HepG2 (cell line): Measurements from ENCODE around the gene LIPC. TPM values are rescaled to one million over a fixed set of nuclear protein-coding genes. Genes with fewer than 3 reads are reported as not detected.

Experiments used
- ATAC-seq: fragments of 200-7000 bp; cut with Tn5 transposase; 3 replicates; pipeline ENCODE4 v1.9.1; 2020; ENCODE audit warnings: mild to moderate bottlenecking, moderate library complexity
- BruUV-seq: library from RNA; stranded (reverse); fragments of 400-500 nt; replicated peaks from 2 replicates; lab custom pipeline; 2021; lab: Mats Ljungman, UMichigan
- CTCF ChIA-PET: fragments of 300-600 bp; formaldehyde crosslinking; extraction: SDS; loops from one replicate; lab custom pipeline; 2021; ENCODE audit warnings: low total read pairs, inconsistent platforms, low intra/inter-chr PET ratio; lab: Yijun Ruan, JAX
- POLR2A ChIA-PET: fragments of 350-600 bp; sonication (Branson Sonifier 250); formaldehyde crosslinking; loops from one replicate; lab custom pipeline; 2020; ENCODE audit warnings: antibody characterized with exemption, inconsistent platforms; lab: Yijun Ruan, JAX
- DNase-seq: peaks from one replicate; pipeline ENCODE4 v3.0.0-alpha.2; 2015; ENCODE audit warnings: low spot score
- FAIRE-seq: peaks from 3 replicates; lab custom pipeline; 2011; peaks lifted over from hg19 to GRCh38; lab: Jason Lieb, UNC
- H2AFZ ChIP-seq: one replicate; pipeline ENCODE4 v1.6.1; 2011; ENCODE audit warnings: low read length, inconsistent platforms
- H3K27ac ChIP-seq: fragments of 300-600 bp; 3 replicates; pipeline ENCODE4 v1.8.0; 2011; ENCODE audit warnings: mixed run types, mild to moderate bottlenecking, mixed read lengths, low read length, inconsistent platforms; ENCODE audit not compliant: insufficient read depth; ENCODE audit errors: extremely low read length
- H3K27me3 ChIP-seq, 2 experiments: fragments of 200-600 bp in 1 of 2; 2 replicates in 1 of 2; 3 replicates in 1 of 2; pipeline versions ENCODE4 v1.6.0 to v1.8.0; 2011; ENCODE audit warnings: low read length in 2 of 2, mild to moderate bottlenecking in 2 of 2, moderate library complexity in 2 of 2, inconsistent platforms in 1 of 2; ENCODE audit not compliant: insufficient read depth in 2 of 2, control insufficient read depth in 1 of 2
- H3K36me3 ChIP-seq, 2 experiments: fragments of 200-600 bp in 1 of 2; replicated peaks in 1 of 2; 2 replicates in 1 of 2; 3 replicates in 1 of 2; pipeline versions ENCODE4 v1.5.1 to v1.8.0; 2011; ENCODE audit warnings: low read length in 2 of 2, inconsistent platforms in 1 of 2; ENCODE audit not compliant: insufficient read depth in 2 of 2, control insufficient read depth in 1 of 2
- H3K4me1 ChIP-seq: 2 replicates; pipeline ENCODE4 v1.5.1; 2012; ENCODE audit warnings: low read length, inconsistent platforms; ENCODE audit not compliant: insufficient read depth
- H3K4me2 ChIP-seq: 2 replicates; pipeline ENCODE4 v1.6.0; 2011; ENCODE audit warnings: low read depth, low read length, inconsistent platforms
- H3K4me3 ChIP-seq, 3 experiments: fragments of 200-600 bp in 1 of 3; sonication (generic), shearing (Covaris generic) in 1 of 3; replicated peaks in 1 of 3; 2 replicates each; pipeline ENCODE4 v1.5.1; 2011 to 2016; ENCODE audit warnings: low read length in 3 of 3, inconsistent platforms in 2 of 3, low read depth in 2 of 3, mild to moderate bottlenecking in 2 of 3, control low read depth in 1 of 3, mixed read lengths in 1 of 3; ENCODE audit not compliant: insufficient read depth in 1 of 3
- H3K79me2 ChIP-seq: one replicate; pipeline ENCODE4 v1.6.1; 2011; ENCODE audit warnings: low read length, inconsistent platforms; ENCODE audit not compliant: insufficient read depth
- H3K9ac ChIP-seq: 2 replicates; pipeline ENCODE4 v1.6.0; 2011; ENCODE audit warnings: mild to moderate bottlenecking, low read depth, low read length, inconsistent platforms; ENCODE audit not compliant: insufficient read depth
- H3K9me3 ChIP-seq: 2 replicates; pipeline ENCODE4 v1.5.1; 2012; ENCODE audit warnings: mild to moderate bottlenecking, low read length
- H4K20me1 ChIP-seq: 2 replicates; pipeline ENCODE4 v1.6.0; 2011; ENCODE audit warnings: inconsistent platforms, mild to moderate bottlenecking, low read length, moderate library complexity; ENCODE audit not compliant: insufficient read depth
- CBX5 ChIP-seq: sonication (generic); formaldehyde crosslinking; IDR thresholded peaks from 2 replicates; pipeline ENCODE4 v1.4.0; 2020; ENCODE audit warnings: missing genetic modification reagents, borderline replicate concordance
- JDP2 ChIP-seq: sonication (generic); formaldehyde crosslinking; IDR thresholded peaks from 2 replicates; pipeline ENCODE4 v1.8.1; 2022; ENCODE audit warnings: missing genetic modification reagents, borderline replicate concordance
- MAF1 ChIP-seq: sonication (generic); formaldehyde crosslinking; IDR thresholded peaks from 2 replicates; pipeline ENCODE4 v1.5.0; 2020; ENCODE audit warnings: missing genetic modification reagents, borderline replicate concordance
- NFRKB ChIP-seq: fragments of 450-650 bp; IDR thresholded peaks from 2 replicates; pipeline ENCODE4 v1.6.1; 2017
- PHB2 ChIP-seq: fragments of 450-650 bp; IDR thresholded peaks from 2 replicates; pipeline ENCODE4 v1.6.1; 2018; ENCODE audit not compliant: partially characterized antibody
- ZNF296 ChIP-seq: sonication (generic); formaldehyde crosslinking; conservative IDR thresholded peaks from 2 replicates; pipeline ENCODE4 v1.5.0; 2020; ENCODE audit warnings: mild to moderate bottlenecking, missing genetic modification reagents
- ZNF441 ChIP-seq: sonication (generic); formaldehyde crosslinking; IDR thresholded peaks from 2 replicates; pipeline ENCODE4 v1.7.0; 2021; ENCODE audit warnings: missing genetic modification reagents, borderline replicate concordance
- ZNF7 ChIP-seq: IDR thresholded peaks from 2 replicates; pipeline ENCODE4 v1.6.1; 2016; ENCODE audit warnings: missing biosample characterization, missing genetic modification reagents
- WGBS: methylation state at CpG from one replicate; pipeline ENCODE4 v1.1.6; 2017; ENCODE audit warnings: low lambda C conversion rate; 5-methylcytosine and 5-hydroxymethylcytosine counted together
- in situ Hi-C: cut with HindIII; loops from 2 replicates; pipeline ENCODE4 v1.10.0; 2017; ENCODE audit warnings: low pct_unique_long_range_greater_than_20kb; ENCODE audit not compliant: extremely low pct_ligation_motif_present
- intact Hi-C: fragments of 100-400 bp; cut with micrococcal nuclease; formaldehyde crosslinking; loops from one replicate; pipeline ENCODE4 v1.10.0; 2022; ENCODE audit not compliant: unreplicated experiment
- polyA plus RNA-seq, 8 experiments: library from polyadenylated mRNA; depleted of rRNA in 3 of 8; stranded (reverse) in 7 of 8; unstranded in 1 of 8; fragments of >200 nt; fragmentation: Illumina TruSeq in 4 of 8; extraction: Trizol in 4 of 8; gene quantifications; 2 replicates each; pipeline versions ENCODE4 v1.2.1 to v1.2.3, GENCODE V29; 2011 to 2016; ENCODE audit warnings: low read depth in 4 of 8, missing spikeins in 1 of 8, mixed read lengths in 1 of 8; ENCODE audit not compliant: insufficient read depth in 1 of 8
- total RNA-seq, 5 experiments: library from RNA; depleted of rRNA; stranded (reverse); fragments of >200 nt; fragmentation: Illumina TruSeq; extraction: Trizol; gene quantifications; 2 replicates each; pipeline ENCODE4 v1.2.3, GENCODE V29; 2016; ENCODE audit warnings: low read depth in 1 of 5
- TF ChIP-seq, protein P1 (sequence below): IDR thresholded peaks from 2 replicates; pipeline ENCODE4 v1.6.1; 2016

The LIPC gene
- total and polyA plus RNA-seq, 2 of the 13 experiments (the other 11 are each of a cell fraction or from before 2014, with no cell fraction given), result 26.0 to 38.0 TPM

DNA sequence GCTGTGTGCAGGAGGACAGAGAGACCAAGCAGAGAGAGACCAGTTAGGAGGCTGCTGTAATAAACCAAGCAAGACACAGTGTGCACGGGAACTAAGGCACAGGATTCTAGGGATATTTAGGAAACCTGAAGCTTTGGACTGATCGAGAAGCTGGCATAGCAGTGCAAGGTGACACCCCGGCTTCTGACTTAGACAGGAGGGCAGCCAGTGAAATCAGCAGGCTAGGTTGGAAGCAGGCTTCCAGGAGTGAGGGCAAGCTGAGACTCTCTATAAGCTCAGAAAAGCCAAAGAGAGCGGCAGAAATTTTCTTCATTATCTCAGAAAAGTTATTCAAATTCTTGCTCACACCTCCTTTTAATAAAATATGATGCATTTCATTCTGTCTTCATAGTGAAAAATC, 104.6 kb downstream of the LIPC start (continued):
- TF ChIP-seq MAF1 (CRISPR knock-in tag), result no peak
- no peak for TF ChIP-seq ZNF7

DNA sequence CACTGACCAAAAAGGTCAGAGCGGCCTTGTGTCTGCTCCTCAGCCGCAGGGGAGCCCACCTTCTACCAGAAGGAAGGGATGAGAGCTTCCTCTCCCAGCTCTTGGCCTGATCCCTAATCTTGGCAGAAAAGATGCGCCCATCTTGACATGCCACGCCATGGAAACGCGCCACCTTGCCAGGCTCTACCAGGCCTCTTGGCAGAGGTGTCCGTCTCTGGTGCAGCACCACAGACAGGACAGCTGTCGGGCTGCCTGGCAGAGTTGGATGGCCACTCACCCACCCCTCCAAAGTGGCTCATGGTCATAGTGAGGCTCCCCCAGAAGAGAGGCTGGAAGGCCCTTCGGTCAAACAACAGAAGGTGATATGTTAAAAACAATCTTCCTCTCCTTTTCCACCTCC, 105.2 kb downstream of the LIPC start:
- peaks cover 1% of the 10 kb centered on the region in 2 experiments; a peak in 1 of 5 replicates for H3K36me3 ChIP-seq
- WGBS, result 100% methylated on average over 7 of the region's 9 CpGs
- no peak overlapping the region for H3K9ac ChIP-seq
- TF ChIP-seq NFRKB (no peak), CBX5 (CRISPR knock-in tag) (no peak), ZNF296 (CRISPR knock-in tag) (no peak), ZNF441 (CRISPR knock-in tag) (no peak), JDP2 (CRISPR knock-in tag) (no peak), PHB2 (no peak)
- TF ChIP-seq, protein P1, sequence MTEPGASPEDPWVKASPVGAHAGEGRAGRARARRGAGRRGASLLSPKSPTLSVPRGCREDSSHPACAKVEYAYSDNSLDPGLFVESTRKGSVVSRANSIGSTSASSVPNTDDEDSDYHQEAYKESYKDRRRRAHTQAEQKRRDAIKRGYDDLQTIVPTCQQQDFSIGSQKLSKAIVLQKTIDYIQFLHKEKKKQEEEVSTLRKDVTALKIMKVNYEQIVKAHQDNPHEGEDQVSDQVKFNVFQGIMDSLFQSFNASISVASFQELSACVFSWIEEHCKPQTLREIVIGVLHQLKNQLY (CRISPR knock-in tag), result no peak
- TF ChIP-seq, all 625 proteins: peak for 0
- ChIA-PET POLR2A (no interaction called here), CTCF (no interaction called here)
- intact Hi-C loops (no loop called here), in situ Hi-C loops (no loop called here)
- H3K4me3 ChIP-seq, result no peak overlapping the region
- H2AFZ ChIP-seq, result no peak overlapping the region
- no peak for ATAC-seq
- H3K27me3 ChIP-seq, result no peaks in the 10 kb centered on the region
- peaks cover 21% of the 10 kb centered on the region for H3K4me1 ChIP-seq
- H3K4me2 ChIP-seq, result no peak overlapping the region
- H4K20me1 ChIP-seq, result no peaks in the 10 kb centered on the region
- BruUV-seq, result no TSS peak
- no peaks in the 10 kb centered on the region for H3K9me3 ChIP-seq
- no peak for FAIRE-seq
- no peak overlapping the region for H3K27ac ChIP-seq
- no peak for DNase-seq
- H3K79me2 ChIP-seq, result no peaks in the 10 kb centered on the region
